Measurements from ENCODE around the gene SDHAF3.

The SDHAF3 gene

GRCh38 chr7:97094284-97094930 is 23.1 kb upstream of the SDHAF3 start:
- Histone ChIP-seq H3K4me1 (ENCODE audit: control insufficient read depth, insufficient read depth, low read length) (no peaks in the 10 kb centered on the region), H3K9me3 (ENCODE audit: control insufficient read depth in 2 of 2, low read length in 2 of 2) (no peaks in the 10 kb centered on the region), H3K9ac (ENCODE audit: low read length in 2 of 2) (no peak overlapping the region), H3K27ac (ENCODE audit: low read length) (no peak overlapping the region), H3K27me3 (ENCODE audit: control insufficient read depth in 1 of 2, insufficient read depth in 2 of 2, low read length in 2 of 2) (peaks cover 0 to 9% of the 10 kb centered on the region in 2 donors), H3K36me3 (ENCODE audit: control insufficient read depth in 2 of 2, insufficient read depth in 2 of 2, low read length in 2 of 2) (no peaks in the 10 kb centered on the region), H3K4me3 (ENCODE audit: low read length in 2 of 2) (no peak overlapping the region)

- no peaks in the 10 kb centered on the region for H3K4me1 ChIP-seq (ENCODE audit: control insufficient read depth, insufficient read depth, low read length)
- no peaks in the 10 kb centered on the region for H3K36me3 ChIP-seq (ENCODE audit: control insufficient read depth in 2 of 2, insufficient read depth in 2 of 2, low read length in 2 of 2)
- peaks cover 0 to 6% of the 10 kb centered on the region in 2 donors for H3K27me3 ChIP-seq (ENCODE audit: control insufficient read depth in 1 of 2, insufficient read depth in 2 of 2, low read length in 2 of 2)
- H3K9ac ChIP-seq (ENCODE audit: low read length in 2 of 2) = no peak overlapping the region
- H3K4me3 ChIP-seq (ENCODE audit: low read length in 2 of 2) = no peak overlapping the region
- H3K9me3 ChIP-seq (ENCODE audit: control insufficient read depth in 2 of 2, low read length in 2 of 2) = no peaks in the 10 kb centered on the region
- H3K27ac ChIP-seq (ENCODE audit: low read length) = no peak overlapping the region
Observed at GRCh38 chr7:97096037-97096436, 21.5 kb upstream of the SDHAF3 start.

- Histone ChIP-seq H3K4me1 (ENCODE audit: control insufficient read depth, insufficient read depth, low read length) (no peaks in the 10 kb centered on the region), H3K27ac (ENCODE audit: low read length) (no peak overlapping the region), H3K4me3 (ENCODE audit: low read length in 2 of 2) (no peak overlapping the region), H3K27me3 (ENCODE audit: control insufficient read depth in 1 of 2, insufficient read depth in 2 of 2, low read length in 2 of 2) (peaks cover 0 to 5% of the 10 kb centered on the region in 2 donors), H3K9me3 (ENCODE audit: control insufficient read depth in 2 of 2, low read length in 2 of 2) (no peaks in the 10 kb centered on the region), H3K9ac (ENCODE audit: low read length in 2 of 2) (no peak overlapping the region), H3K36me3 (ENCODE audit: control insufficient read depth in 2 of 2, insufficient read depth in 2 of 2, low read length in 2 of 2) (no peaks in the 10 kb centered on the region)
Observed at GRCh38 chr7:97096661-97097060, 20.8 kb upstream of the SDHAF3 start.

GRCh38 chr7:97104719-97105238 is 12.7 kb upstream of the SDHAF3 start:
- no peak overlapping the region for H3K27ac ChIP-seq (ENCODE audit: low read length)
- H3K9me3 ChIP-seq (ENCODE audit: control insufficient read depth in 2 of 2, low read length in 2 of 2) = no peaks in the 10 kb centered on the region
- no peaks in the 10 kb centered on the region for H3K36me3 ChIP-seq (ENCODE audit: control insufficient read depth in 2 of 2, insufficient read depth in 2 of 2, low read length in 2 of 2)
- H3K27me3 ChIP-seq (ENCODE audit: control insufficient read depth in 1 of 2, insufficient read depth in 2 of 2, low read length in 2 of 2) = no peaks in the 10 kb centered on the region
- no peaks in the 10 kb centered on the region for H3K4me1 ChIP-seq (ENCODE audit: control insufficient read depth, insufficient read depth, low read length)
- H3K9ac ChIP-seq (ENCODE audit: low read length in 2 of 2) = no peak overlapping the region
- H3K4me3 ChIP-seq (ENCODE audit: low read length in 2 of 2) = no peak overlapping the region

- Histone ChIP-seq H3K27ac (ENCODE audit: low read length) (no peak overlapping the region), H3K9me3 (ENCODE audit: control insufficient read depth in 2 of 2, low read length in 2 of 2) (no peaks in the 10 kb centered on the region), H3K9ac (ENCODE audit: low read length in 2 of 2) (no peak overlapping the region), H3K36me3 (ENCODE audit: control insufficient read depth in 2 of 2, insufficient read depth in 2 of 2, low read length in 2 of 2) (no peaks in the 10 kb centered on the region), H3K4me1 (ENCODE audit: control insufficient read depth, insufficient read depth, low read length) (no peaks in the 10 kb centered on the region), H3K27me3 (ENCODE audit: control insufficient read depth in 1 of 2, insufficient read depth in 2 of 2, low read length in 2 of 2) (no peaks in the 10 kb centered on the region), H3K4me3 (ENCODE audit: low read length in 2 of 2) (no peak overlapping the region)
Observed at GRCh38 chr7:97107192-97107800, 10.2 kb upstream of the SDHAF3 start.

GRCh38 chr7:97116308-97116707 is 1.2 kb upstream of the SDHAF3 start:
- no peaks in the 10 kb centered on the region for H3K9me3 ChIP-seq (ENCODE audit: control insufficient read depth in 2 of 2, low read length in 2 of 2)
- H3K36me3 ChIP-seq (ENCODE audit: control insufficient read depth in 2 of 2, insufficient read depth in 2 of 2, low read length in 2 of 2) = no peaks in the 10 kb centered on the region
- no peak overlapping the region for H3K4me3 ChIP-seq (ENCODE audit: low read length in 2 of 2)
- H3K27ac ChIP-seq (ENCODE audit: low read length) = no peak overlapping the region
- H3K4me1 ChIP-seq (ENCODE audit: control insufficient read depth, insufficient read depth, low read length) = no peaks in the 10 kb centered on the region
- H3K27me3 ChIP-seq (ENCODE audit: control insufficient read depth in 1 of 2, insufficient read depth in 2 of 2, low read length in 2 of 2) = no peaks in the 10 kb centered on the region
- H3K9ac ChIP-seq (ENCODE audit: low read length in 2 of 2) = no peak overlapping the region

- Histone ChIP-seq H3K9ac (ENCODE audit: low read length in 2 of 2) (peak overlapping the region; percentile 69 to 89), H3K27ac (ENCODE audit: low read length) (peak overlapping the region; percentile 77), H3K27me3 (ENCODE audit: control insufficient read depth in 1 of 2, insufficient read depth in 2 of 2, low read length in 2 of 2) (no peaks in the 10 kb centered on the region), H3K9me3 (ENCODE audit: control insufficient read depth in 2 of 2, low read length in 2 of 2) (no peaks in the 10 kb centered on the region), H3K4me1 (ENCODE audit: control insufficient read depth, insufficient read depth, low read length) (no peaks in the 10 kb centered on the region), H3K36me3 (ENCODE audit: control insufficient read depth in 2 of 2, insufficient read depth in 2 of 2, low read length in 2 of 2) (no peaks in the 10 kb centered on the region), H3K4me3 (ENCODE audit: low read length in 2 of 2) (peak overlapping the region; percentile 98 to 99)
Observed at GRCh38 chr7:97117035-97117371, 495 bp upstream of the SDHAF3 start.

- Histone ChIP-seq H3K9me3 (ENCODE audit: control insufficient read depth in 2 of 2, low read length in 2 of 2) (no peaks in the 10 kb centered on the region), H3K36me3 (ENCODE audit: control insufficient read depth in 2 of 2, insufficient read depth in 2 of 2, low read length in 2 of 2) (no peaks in the 10 kb centered on the region), H3K9ac (ENCODE audit: low read length in 2 of 2) (peak overlapping the region; percentile 89 to 90), H3K27ac (ENCODE audit: low read length) (peak overlapping the region; percentile 18), H3K4me3 (ENCODE audit: low read length in 2 of 2) (peak overlapping the region; percentile 98 to 99), H3K27me3 (ENCODE audit: control insufficient read depth in 1 of 2, insufficient read depth in 2 of 2, low read length in 2 of 2) (no peaks in the 10 kb centered on the region), H3K4me1 (ENCODE audit: control insufficient read depth, insufficient read depth, low read length) (no peaks in the 10 kb centered on the region)
Observed at GRCh38 chr7:97118306-97118917, 914 bp downstream of the SDHAF3 start.

- Histone ChIP-seq H3K9ac (ENCODE audit: low read length in 2 of 2) (no peak overlapping the region), H3K27me3 (ENCODE audit: control insufficient read depth in 1 of 2, insufficient read depth in 2 of 2, low read length in 2 of 2) (no peaks in the 10 kb centered on the region), H3K27ac (ENCODE audit: low read length) (no peak overlapping the region), H3K9me3 (ENCODE audit: control insufficient read depth in 2 of 2, low read length in 2 of 2) (no peaks in the 10 kb centered on the region), H3K4me1 (ENCODE audit: control insufficient read depth, insufficient read depth, low read length) (no peaks in the 10 kb centered on the region), H3K4me3 (ENCODE audit: low read length in 2 of 2) (no peak overlapping the region), H3K36me3 (ENCODE audit: control insufficient read depth in 2 of 2, insufficient read depth in 2 of 2, low read length in 2 of 2) (no peaks in the 10 kb centered on the region)
Observed at GRCh38 chr7:97119747-97120146, 2.2 kb downstream of the SDHAF3 start.

GRCh38 chr7:97120713-97121457 is 3.4 kb downstream of the SDHAF3 start:
- Histone ChIP-seq H3K27me3 (ENCODE audit: control insufficient read depth in 1 of 2, insufficient read depth in 2 of 2, low read length in 2 of 2) (no peaks in the 10 kb centered on the region), H3K4me1 (ENCODE audit: control insufficient read depth, insufficient read depth, low read length) (no peaks in the 10 kb centered on the region), H3K36me3 (ENCODE audit: control insufficient read depth in 2 of 2, insufficient read depth in 2 of 2, low read length in 2 of 2) (no peaks in the 10 kb centered on the region), H3K27ac (ENCODE audit: low read length) (no peak overlapping the region), H3K9me3 (ENCODE audit: control insufficient read depth in 2 of 2, low read length in 2 of 2) (no peaks in the 10 kb centered on the region), H3K9ac (ENCODE audit: low read length in 2 of 2) (no peak overlapping the region), H3K4me3 (ENCODE audit: low read length in 2 of 2) (no peak overlapping the region)
